HG02938 (cell line): ENCODE data around the gene FAM3A.

Experiments
- ATAC-seq: cut with Tn5 transposase; IDR thresholded peaks from one replicate; pipeline ENCODE4 v1.9.1; 2021; ENCODE audit warnings: mild to moderate bottlenecking, moderate library complexity; ENCODE audit not compliant: unreplicated experiment

FAM3A gene

GRCh38 chrX:154481911-154482601 lies 34.0 kb downstream of the FAM3A start:
- no peak for ATAC-seq

- ATAC-seq: no peak
Measured at GRCh38 chrX:154481195-154481594, 34.8 kb downstream of the FAM3A start.

- ATAC-seq: peak; percentile 77
Measured at GRCh38 chrX:154478728-154479622, 37.1 kb downstream of the FAM3A start, which contains the start of gene LAGE3. TSS of gene LAGE3 (minus strand) at chrX:154479281. CDS start at chrX:154478915, 366 bp downstream.

- no peak for ATAC-seq
Measured at GRCh38 chrX:154477891-154478477, 38.0 kb downstream of the FAM3A start.

- no peak for ATAC-seq
Measured at GRCh38 chrX:154476821-154477220, 39.2 kb downstream of the FAM3A start.

- ATAC-seq: no peak
Measured at GRCh38 chrX:154473683-154474082, 42.3 kb downstream of the FAM3A start.

GRCh38 chrX:154472685-154473632 lies 43.1 kb downstream of the FAM3A start:
- no peak for ATAC-seq

GRCh38 chrX:154471839-154472684 lies 44.0 kb downstream of the FAM3A start:
- no peak for ATAC-seq

GRCh38 chrX:154470914-154471568 lies 45.0 kb downstream of the FAM3A start:
- ATAC-seq: no peak

- no peak for ATAC-seq
Measured at GRCh38 chrX:154470434-154470833, 45.6 kb downstream of the FAM3A start.

GRCh38 chrX:154469880-154470279 lies 46.2 kb downstream of the FAM3A start:
- ATAC-seq: no peak

GRCh38 chrX:154469114-154469513 lies 46.9 kb downstream of the FAM3A start:
- ATAC-seq: no peak

GRCh38 chrX:154468217-154468616 lies 47.8 kb downstream of the FAM3A start:
- no peak for ATAC-seq

GRCh38 chrX:154467556-154467955 lies 48.5 kb downstream of the FAM3A start:
- ATAC-seq: no peak

GRCh38 chrX:154466907-154467306 lies 49.1 kb downstream of the FAM3A start:
- ATAC-seq: no peak

GRCh38 chrX:154466036-154466435 lies 50.0 kb downstream of the FAM3A start:
- ATAC-seq: no peak

GRCh38 chrX:154465601-154466000 lies 50.4 kb downstream of the FAM3A start:
- no peak for ATAC-seq

GRCh38 chrX:154464806-154465365 lies 51.1 kb downstream of the FAM3A start:
- ATAC-seq: no peak
